Astrocyte (in vitro differentiated cells and primary cell): ENCODE data around the gene DISP3.

Source experiments
- CTCF ChIP-seq: IDR thresholded peaks from 2 replicates; pipeline ENCODE4 v1.5.1; 2011; ENCODE audit warnings: low read depth, mild to moderate bottlenecking, inconsistent platforms, low read length, moderate library complexity; ENCODE audit not compliant: insufficient read depth
- EZH2 ChIP-seq: IDR thresholded peaks from 2 replicates; pipeline ENCODE4 v1.6.1; 2012; ENCODE audit warnings: mild to moderate bottlenecking, low read length, inconsistent platforms; ENCODE audit not compliant: insufficient read depth

- TF ChIP-seq CTCF (no peak), EZH2 (no peak)
These were observed 5.3 kb downstream of the DISP3 start for GRCh38 chr1:11484321-11484655.
